Gastrocnemius medialis (tissue), 4 donors: ENCODE data around the gene SIRT7. TPM values are rescaled to one million over a fixed set of nuclear protein-coding genes. Genes with fewer than 3 reads are reported as not detected.

Experiments used
- ATAC-seq, 2 donors: fragments of 150-250 bp; one replicate each; pipeline ENCODE4 v1.9.1; 2016
- DNase-seq, 2 donors: peaks; one replicate each; pipeline ENCODE4 v3.0.0-alpha.2; 2019
- H3K27ac ChIP-seq, 4 donors: fragments of 200-600 bp; sonication (generic); 1 replicate in 1 of 4; 2 replicates in 3 of 4; pipeline ENCODE4 v1.5.1; 2016 to 2018; ENCODE audit warnings: mild to moderate bottlenecking in 2 of 4, moderate library complexity in 1 of 4
- H3K27me3 ChIP-seq, 3 donors: fragments of 200-600 bp; sonication (generic) in 2 of 3; 1 replicate in 1 of 3; 2 replicates in 2 of 3; pipeline versions ENCODE4 v1.5.1 to v1.6.0; 2016 to 2019; ENCODE audit warnings: mild to moderate bottlenecking in 1 of 3, moderate library complexity in 1 of 3
- H3K36me3 ChIP-seq, 2 donors: fragments of 200-600 bp; sonication (generic) in 1 of 2; one replicate each; pipeline ENCODE4 v1.5.1; 2017 to 2018
- H3K4me1 ChIP-seq, 2 donors: fragments of 200-600 bp; sonication (generic) in 1 of 2; one replicate each; pipeline ENCODE4 v1.5.1; 2016 to 2017; ENCODE audit warnings: mild to moderate bottlenecking in 2 of 2
- H3K4me3 ChIP-seq, 4 donors: fragments of 200-600 bp; sonication (generic) in 3 of 4; 1 replicate in 1 of 4; 2 replicates in 3 of 4; pipeline ENCODE4 v1.5.1; 2016 to 2019; ENCODE audit warnings: mild to moderate bottlenecking in 2 of 4
- H3K9me3 ChIP-seq, 3 donors: fragments of 200-600 bp; sonication (generic) in 2 of 3; 1 replicate in 1 of 3; 2 replicates in 2 of 3; pipeline ENCODE4 v1.5.1; 2016 to 2019
- POLR2A ChIP-seq, 2 donors: fragments of 450-650 bp; IDR thresholded peaks; one replicate each; pipeline ENCODE4 v1.6.1; 2017; ENCODE audit warnings: antibody characterized with exemption in 2 of 2, mild to moderate bottlenecking in 2 of 2, moderate library complexity in 2 of 2
- in situ Hi-C, 4 donors: fragments of 200-750 bp; cut with MboI; loops; one replicate each; pipeline versions ENCODE4 v1.15.0 to v1.8.0; 2017; ENCODE audit warnings: low sequenced_read_pairs in 4 of 4
- intact Hi-C: fragments of 100-400 bp; cut with DNase I; formaldehyde crosslinking; loops from one replicate; pipeline ENCODE4 v1.15.1; 2023; ENCODE audit warnings: low total_unique reads
- total RNA-seq, 4 donors: library from RNA; depleted of rRNA; stranded (reverse); fragments of >200 nt; gene quantifications; one replicate each; pipeline versions ENCODE4 v1.1.0 to v1.2.3, GENCODE V29; 2016
- TF ChIP-seq, protein P1 (sequence below), 5 experiments: fragments of 450-650 bp in 3 of 5; fragments of 200-600 bp in 2 of 5; sonication (generic) in 2 of 5; IDR thresholded peaks in 4 of 5; conservative IDR thresholded peaks in 1 of 5; 1 replicate in 4 of 5; 2 replicates in 1 of 5; pipeline ENCODE4 v1.5.1; 2016 to 2019; ENCODE audit warnings: antibody characterized with exemption in 5 of 5, mild to moderate bottlenecking in 3 of 5, moderate library complexity in 3 of 5

SIRT7 gene
- total RNA-seq, 4 donors from 2014 or later: 7.2 to 11.4 (median 8.3) TPM

DNA sequence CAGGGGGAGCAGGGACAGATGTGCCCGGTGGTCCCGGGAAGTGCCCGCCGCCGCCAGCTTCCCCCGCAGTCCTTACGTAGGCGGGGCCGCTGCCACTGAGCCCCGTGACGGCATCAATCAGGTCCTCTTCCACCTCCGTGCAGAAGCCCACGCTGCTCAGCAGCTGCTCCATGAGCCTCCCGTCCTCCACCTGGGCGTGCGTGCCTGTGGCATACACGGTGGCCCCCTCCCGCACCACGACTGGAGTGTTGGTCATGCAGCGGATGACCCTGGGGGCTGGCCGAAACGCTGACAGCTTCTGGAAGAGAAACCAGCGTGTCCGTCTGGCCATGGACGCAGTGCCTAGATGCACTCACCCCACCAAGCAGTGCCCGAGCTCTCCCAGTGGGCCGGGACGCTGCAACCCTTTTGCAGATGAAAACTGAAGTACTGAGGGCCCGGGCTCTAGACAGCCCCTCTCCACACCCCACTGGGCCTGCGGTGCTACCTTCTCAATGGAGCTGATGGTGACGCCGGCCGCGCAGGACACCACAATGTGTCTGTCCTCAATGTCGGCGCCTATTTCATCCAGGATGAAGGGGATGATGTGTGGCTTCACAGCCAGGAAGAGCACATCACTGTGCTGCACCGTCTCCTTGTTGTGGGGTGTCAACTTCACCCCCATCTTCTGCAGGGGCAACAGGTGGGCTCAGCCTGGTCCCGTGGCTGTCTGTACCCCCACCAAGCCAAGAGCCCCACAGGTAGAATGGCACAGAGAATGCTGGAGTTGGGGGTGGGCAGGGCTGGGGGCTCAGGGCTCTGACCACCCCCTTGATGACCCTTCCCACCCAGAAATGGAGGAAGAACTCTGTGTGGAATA, 17.1 kb upstream of the SIRT7 start:
- Histone ChIP-seq H3K9me3 (no peaks in the 10 kb centered on the region), H3K4me1 (peaks cover 28% of the 10 kb centered on the region in 2 donors), H3K36me3 (no peaks in the 10 kb centered on the region), H3K27ac (no peak overlapping the region), H3K27me3 (no peaks in the 10 kb centered on the region), H3K4me3 (no peak overlapping the region)
- intact Hi-C loops (loop anchor here (5.0 kb wide), 1 partner anchor 362 kb away; no protein-coding TSS in a partner anchor), in situ Hi-C loops (no loop called here)
- DNase-seq: no peak
- TF ChIP-seq, protein P1, sequence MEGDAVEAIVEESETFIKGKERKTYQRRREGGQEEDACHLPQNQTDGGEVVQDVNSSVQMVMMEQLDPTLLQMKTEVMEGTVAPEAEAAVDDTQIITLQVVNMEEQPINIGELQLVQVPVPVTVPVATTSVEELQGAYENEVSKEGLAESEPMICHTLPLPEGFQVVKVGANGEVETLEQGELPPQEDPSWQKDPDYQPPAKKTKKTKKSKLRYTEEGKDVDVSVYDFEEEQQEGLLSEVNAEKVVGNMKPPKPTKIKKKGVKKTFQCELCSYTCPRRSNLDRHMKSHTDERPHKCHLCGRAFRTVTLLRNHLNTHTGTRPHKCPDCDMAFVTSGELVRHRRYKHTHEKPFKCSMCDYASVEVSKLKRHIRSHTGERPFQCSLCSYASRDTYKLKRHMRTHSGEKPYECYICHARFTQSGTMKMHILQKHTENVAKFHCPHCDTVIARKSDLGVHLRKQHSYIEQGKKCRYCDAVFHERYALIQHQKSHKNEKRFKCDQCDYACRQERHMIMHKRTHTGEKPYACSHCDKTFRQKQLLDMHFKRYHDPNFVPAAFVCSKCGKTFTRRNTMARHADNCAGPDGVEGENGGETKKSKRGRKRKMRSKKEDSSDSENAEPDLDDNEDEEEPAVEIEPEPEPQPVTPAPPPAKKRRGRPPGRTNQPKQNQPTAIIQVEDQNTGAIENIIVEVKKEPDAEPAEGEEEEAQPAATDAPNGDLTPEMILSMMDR (IDR thresholded peaks at IDR 0.05 in 4 of 5, conservative IDR thresholded peaks at IDR 0.05 in 1 of 5): no peak
- ATAC-seq: no peak

DNA sequence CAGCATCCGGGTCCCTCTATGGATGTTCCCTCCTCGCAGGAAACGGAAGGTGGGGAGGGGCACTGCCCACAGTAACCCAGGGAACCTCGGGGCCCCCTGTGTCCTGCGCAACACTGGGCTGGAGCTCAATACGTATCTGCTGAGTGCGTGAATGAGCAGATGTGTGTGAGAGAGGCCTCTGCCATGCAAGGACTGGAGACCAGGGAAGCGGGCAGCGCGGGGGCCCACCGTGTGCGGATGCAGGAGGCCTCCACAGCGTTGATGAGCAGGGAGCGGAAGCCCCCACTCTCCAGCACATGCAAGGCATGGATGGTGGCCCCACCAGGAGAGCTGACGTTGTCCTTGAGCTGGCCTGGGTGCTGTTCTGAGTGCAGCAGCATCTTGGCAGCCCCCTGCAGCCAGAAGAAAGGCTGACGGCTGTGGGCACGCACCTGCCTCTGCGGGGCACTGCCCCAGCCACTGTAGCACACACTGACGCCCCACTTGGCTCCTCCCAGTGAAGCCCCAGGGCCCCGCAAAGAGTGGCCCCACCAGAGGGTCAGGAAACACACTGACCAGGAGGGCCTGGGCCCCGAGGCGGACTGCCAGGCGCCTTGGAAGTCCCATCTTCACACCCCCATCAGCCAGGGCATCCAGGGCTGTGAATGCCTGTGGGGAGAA, 16.3 kb upstream of the SIRT7 start:
- Histone ChIP-seq H3K27me3 (no peaks in the 10 kb centered on the region), H3K4me1 (peaks cover 20 to 22% of the 10 kb centered on the region in 2 donors), H3K9me3 (no peaks in the 10 kb centered on the region), H3K27ac (no peak overlapping the region), H3K4me3 (no peak overlapping the region), H3K36me3 (no peaks in the 10 kb centered on the region)
- TF ChIP-seq POLR2A (IDR thresholded peaks at IDR 0.05): no peak
- TF ChIP-seq, protein P1 (IDR thresholded peaks at IDR 0.05 in 4 of 5, conservative IDR thresholded peaks at IDR 0.05 in 1 of 5): no peak
- intact Hi-C loops (no loop called here), in situ Hi-C loops (no loop called here)
- DNase-seq (no peak), ATAC-seq (no peak)

DNA sequence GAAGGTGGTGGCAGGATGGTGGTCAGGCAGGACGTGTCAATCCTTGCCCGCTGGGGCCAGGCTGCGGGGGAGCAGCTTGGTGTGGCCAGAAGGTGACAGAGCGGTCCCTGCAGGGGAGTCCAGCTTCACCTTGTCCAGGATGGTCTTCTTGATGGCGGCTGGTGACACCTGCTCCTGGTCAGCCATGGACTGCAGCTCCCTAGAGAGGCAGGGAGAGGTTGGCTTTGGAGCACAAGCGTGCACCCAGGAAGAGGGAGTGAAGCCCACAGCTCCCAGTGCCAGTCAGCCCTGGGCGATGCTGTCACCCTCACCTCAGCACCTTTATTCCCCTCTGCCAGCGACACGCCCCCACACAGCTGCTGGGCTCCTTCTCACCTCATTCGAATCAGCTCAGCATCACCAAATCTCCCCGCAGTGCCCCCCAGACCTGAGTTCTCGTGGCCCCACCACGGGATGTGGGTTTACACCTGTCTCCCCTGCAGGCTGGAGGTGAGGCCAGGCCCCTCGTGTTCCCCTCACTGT, 15.3 kb upstream of the SIRT7 start:
- Histone ChIP-seq H3K4me1 (peaks cover 15 to 18% of the 10 kb centered on the region in 2 donors), H3K4me3 (no peak overlapping the region), H3K36me3 (no peaks in the 10 kb centered on the region), H3K9me3 (no peaks in the 10 kb centered on the region), H3K27ac (no peak overlapping the region), H3K27me3 (peaks cover 0 to under 1% (median 0%) of the 10 kb centered on the region in 3 donors)
- DNase-seq (no peak), ATAC-seq (no peak)
- intact Hi-C loops: no loop called here
- TF ChIP-seq, protein P1 (IDR thresholded peaks at IDR 0.05 in 4 of 5, conservative IDR thresholded peaks at IDR 0.05 in 1 of 5): no peak
- no peak for TF ChIP-seq POLR2A (IDR thresholded peaks at IDR 0.05)
- in situ Hi-C loops: no loop called here

DNA sequence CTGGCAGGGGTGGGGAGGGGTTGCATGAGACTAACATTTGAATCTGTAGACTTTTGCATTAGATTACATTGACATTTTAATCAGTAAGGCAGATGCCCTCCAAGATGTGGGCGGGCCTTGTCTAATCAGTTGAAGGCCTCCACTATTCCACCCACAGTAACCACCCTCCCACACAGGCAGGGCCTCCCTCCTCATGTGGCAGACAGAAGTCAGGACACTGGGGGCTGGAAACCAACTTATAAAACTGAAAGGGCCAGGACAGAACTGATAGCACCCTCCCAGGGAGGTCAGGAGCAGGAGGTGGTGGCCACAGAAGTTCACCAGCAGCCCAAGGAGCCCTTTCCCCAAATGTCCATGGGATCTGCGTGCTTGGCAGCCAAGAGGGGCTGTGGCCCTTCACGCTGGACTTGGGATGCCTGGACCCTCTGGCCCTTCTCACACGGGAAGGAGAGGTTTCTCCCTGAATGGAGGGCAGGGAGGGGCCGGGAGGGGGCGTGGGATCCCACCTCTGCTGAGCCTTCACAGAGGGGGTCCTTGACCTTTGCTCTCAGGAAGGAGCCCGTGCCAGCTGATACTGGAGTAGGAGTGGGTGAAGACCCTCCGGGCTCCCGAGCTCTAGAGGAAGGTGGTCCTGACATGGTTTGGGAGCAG, 14.5 kb upstream of the SIRT7 start:
- H3K4me3 ChIP-seq: no peak overlapping the region
- in situ Hi-C loops (no loop called here), intact Hi-C loops (no loop called here)
- ATAC-seq (no peak), DNase-seq (no peak)
- peaks cover 12 to 13% of the 10 kb centered on the region in 2 donors for H3K4me1 ChIP-seq
- TF ChIP-seq POLR2A (IDR thresholded peaks at IDR 0.05): no peak
- no peak overlapping the region for H3K27ac ChIP-seq
- H3K27me3 ChIP-seq: peaks cover 0 to 3% (median 0%) of the 10 kb centered on the region in 3 donors
- no peaks in the 10 kb centered on the region for H3K36me3 ChIP-seq
- H3K9me3 ChIP-seq: no peaks in the 10 kb centered on the region
